HT-29 (cell line): Measurements from ENCODE around the gene FOXQ1. TPM values are rescaled to one million over a fixed set of nuclear protein-coding genes. Genes with fewer than 3 reads are reported as not detected.
"Not testable (repeated sequence)": the region's sequence is repeated elsewhere in the genome, so short reads cannot be mapped to it uniquely, and the experiment has no call there.

Experiments used
- DNase-seq: peaks from one replicate; pipeline ENCODE4 v3.0.0-alpha.2; 2015; ENCODE audit warnings: low spot score
- total RNA-seq: library from RNA; depleted of rRNA; stranded (reverse); fragments of >200 nt; shearing (Covaris generic); gene quantifications from 2 replicates; pipeline ENCODE4 v1.2.3, GENCODE V29; 2014

Gene FOXQ1
- total RNA-seq, 1 experiment from 2014 or later: 108 TPM

DNA sequence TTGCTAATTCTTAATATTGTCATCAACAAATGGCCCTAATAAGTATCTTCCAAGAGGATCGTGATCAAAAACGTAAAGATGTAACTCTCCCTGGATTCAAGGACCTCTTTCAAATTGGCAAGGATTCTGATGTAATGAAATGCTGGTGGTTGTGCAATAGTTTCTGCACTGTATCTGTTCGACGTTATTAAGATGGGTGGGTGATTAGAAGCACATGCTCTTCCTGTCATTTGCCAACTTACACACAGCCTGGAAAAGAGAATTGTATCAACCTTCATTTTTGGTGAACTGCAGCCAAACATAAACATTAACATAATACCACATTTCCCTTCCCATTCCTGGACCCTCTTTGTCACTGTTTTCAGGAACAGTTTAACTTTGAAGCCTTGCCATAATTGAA, 9.8 kb downstream of the FOXQ1 start:
- DNase-seq: no peak

DNA sequence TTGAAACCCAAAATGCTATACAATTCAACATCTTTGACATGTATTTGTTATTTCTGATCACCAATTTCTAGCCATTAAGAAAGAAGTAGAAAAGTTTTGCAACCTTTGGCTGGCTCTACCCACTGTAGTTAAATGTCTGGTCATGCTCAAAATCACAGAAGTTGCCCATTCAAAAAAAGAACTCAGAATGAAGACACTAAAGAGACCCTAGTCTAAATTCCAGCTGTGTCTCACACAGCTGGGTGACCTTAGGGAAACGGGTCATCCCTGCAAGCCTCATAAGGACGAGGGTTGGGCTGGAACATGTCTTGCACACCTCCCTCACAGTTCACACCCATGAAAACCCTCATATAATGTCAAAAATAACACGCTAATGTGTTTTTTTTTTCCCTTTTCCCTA, 10.3 kb downstream of the FOXQ1 start:
- no peak for DNase-seq

DNA sequence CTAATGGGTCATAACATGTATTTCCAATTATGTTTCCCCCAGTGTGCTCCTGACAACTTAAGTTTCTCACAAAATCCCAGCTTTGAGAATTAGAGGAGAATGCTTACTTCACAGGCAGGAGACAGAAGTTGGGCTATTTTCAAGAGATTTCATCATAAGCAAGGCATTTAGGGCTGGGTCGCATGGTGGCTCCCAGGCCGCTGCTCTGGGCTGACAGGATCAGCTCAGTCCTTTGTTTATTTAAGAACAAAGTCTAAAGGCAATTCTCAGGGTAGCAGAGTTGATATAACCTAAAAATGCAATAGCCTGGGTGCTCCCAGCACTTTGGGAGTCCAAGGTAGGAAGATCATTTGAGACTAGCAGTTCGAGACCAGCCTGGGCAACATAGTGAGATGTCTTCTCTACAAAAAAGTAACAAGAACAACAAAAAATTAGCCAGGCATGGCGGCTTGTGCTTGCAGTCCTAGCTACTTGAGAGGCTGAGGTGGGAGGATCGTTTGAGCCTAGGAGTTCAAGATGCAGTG, 10.9 kb downstream of the FOXQ1 start:
- no peak for DNase-seq

- DNase-seq: peak; percentile 49
Measured at GRCh38 chr6:1324936-1325335, 13.0 kb downstream of the FOXQ1 start.

DNA sequence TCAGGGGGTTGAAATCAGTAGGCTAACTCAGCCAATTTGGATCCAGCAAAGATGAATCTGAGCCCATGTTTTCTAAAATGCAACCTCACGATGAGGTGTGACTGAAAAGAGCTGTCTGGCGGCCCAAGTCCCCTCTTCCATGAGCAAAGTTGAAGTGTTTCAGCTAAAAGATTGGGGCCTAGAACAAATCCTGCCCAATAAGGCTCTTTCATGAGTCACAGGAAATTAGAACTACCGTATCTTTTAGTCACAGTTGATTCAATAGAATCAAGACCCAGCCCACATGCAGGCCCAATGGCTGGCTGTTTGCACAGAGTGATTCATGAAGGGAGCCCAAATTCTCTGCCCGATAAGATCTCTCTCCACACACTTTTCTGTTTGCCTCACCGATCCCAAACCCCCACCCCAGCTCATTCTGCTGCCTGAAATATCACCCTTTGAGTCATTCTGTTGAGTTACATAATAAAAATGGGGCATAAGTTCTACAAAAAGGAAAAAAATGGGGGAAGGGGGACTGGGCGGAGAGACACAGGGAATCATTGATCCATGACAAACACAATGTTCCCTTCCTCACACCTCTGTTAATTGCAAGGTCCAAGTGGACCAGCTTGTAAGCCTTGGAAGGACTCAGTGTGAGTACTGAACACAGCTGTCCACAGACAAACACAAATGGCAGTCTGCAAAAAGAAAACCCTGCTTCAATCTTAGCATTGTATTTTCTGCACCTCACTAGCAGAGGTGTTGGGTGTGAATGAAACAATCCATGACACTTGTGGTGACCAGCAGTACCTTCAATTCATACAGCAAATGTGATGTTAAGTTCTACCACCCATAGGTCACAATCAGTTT, 13.8 kb downstream of the FOXQ1 start:
- DNase-seq: peak; percentile 93

GRCh38 chr6:1326535-1327121, 14.7 kb downstream of the FOXQ1 start:
- DNase-seq: no peak

GRCh38 chr6:1327630-1328029, 15.7 kb downstream of the FOXQ1 start:
- DNase-seq: no peak

DNA sequence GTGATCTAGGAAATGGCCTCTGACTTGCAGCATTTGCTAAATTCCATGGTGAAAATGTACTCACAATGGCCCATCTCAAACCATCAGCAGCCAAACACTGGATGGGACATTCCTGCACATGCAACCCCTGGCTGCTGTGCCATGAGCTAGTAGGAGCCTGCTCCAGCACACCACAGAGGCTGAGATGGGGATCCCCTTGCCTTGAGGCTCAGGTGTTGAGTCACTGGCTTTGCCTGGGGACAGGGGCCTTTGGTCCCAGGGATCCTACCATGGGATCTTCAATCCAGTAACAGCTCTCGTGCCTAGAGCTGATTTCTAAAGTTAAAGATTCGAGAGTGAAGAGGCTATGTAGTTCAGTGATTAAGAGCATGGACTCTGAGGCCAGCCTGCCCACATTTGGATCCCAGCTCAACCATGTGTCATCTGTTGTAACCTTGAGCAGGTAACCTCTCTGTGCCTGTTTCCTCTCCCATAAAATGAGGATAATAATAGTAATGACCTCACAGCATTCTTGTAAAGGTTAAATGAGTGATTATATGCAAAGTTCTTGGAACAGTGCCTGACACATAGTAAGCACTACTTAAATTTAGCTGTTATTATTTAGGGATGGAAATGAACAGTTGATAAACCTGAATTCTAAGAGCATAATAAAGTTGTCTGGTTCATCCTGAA, 16.4 kb downstream of the FOXQ1 start:
- DNase-seq: no peak

- no peak for DNase-seq
Measured at GRCh38 chr6:1329708-1330107, 17.8 kb downstream of the FOXQ1 start.

DNA sequence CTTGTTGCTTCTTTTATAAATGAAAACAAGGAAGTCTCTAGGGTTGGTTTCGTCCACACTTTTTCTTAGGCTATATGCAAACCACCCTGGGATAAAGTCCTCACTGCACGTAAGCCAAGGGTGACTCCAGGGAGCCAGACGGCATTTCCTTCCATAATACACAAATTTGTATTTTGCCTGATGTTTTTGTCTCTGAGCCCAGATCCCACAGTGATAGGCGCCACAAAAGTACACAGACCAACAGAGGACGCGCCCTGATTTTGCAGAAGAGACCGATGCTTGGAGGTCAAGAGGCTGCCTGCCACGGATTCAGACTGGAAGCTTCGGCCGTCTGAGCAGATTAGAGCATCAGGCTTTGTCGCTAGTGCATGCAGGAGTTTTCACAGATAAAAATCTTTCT, 22.8 kb downstream of the FOXQ1 start:
- peak; percentile 70 for DNase-seq

- peak; percentile 97 for DNase-seq
Measured at GRCh38 chr6:1335367-1336037, 23.6 kb downstream of the FOXQ1 start.

- DNase-seq: peak; percentile 96
Measured at GRCh38 chr6:1336246-1336843, 24.4 kb downstream of the FOXQ1 start.

DNA sequence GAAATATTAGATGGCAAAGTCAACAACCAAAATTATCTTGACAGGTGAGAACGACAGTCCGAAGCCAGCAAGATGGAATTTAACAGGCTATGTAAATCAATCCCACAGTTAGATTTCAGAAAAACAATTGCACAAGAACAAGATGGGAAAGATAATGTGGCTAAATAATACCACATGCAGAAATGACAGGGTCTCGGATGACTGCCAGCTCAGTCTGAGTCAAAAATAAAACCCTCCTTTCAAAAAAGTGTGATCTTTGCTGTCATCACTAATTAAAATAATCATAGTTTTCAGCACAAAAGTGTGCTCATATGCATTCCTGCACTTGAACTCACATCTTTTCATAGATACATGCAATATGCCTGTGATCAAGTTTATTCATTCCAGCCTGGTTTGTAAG, 25.9 kb downstream of the FOXQ1 start:
- DNase-seq: no peak

- no peak for DNase-seq
Measured at GRCh38 chr6:1346101-1346500, 34.2 kb downstream of the FOXQ1 start.

GRCh38 chr6:1346558-1347091, 34.7 kb downstream of the FOXQ1 start:
- no peak for DNase-seq

GRCh38 chr6:1347161-1347560, 35.3 kb downstream of the FOXQ1 start:
- no peak for DNase-seq

GRCh38 chr6:1348675-1349074, 36.8 kb downstream of the FOXQ1 start:
- no peak for DNase-seq

- DNase-seq: no peak
Measured at GRCh38 chr6:1349655-1350054, 37.8 kb downstream of the FOXQ1 start.

- DNase-seq: no peak
Measured at GRCh38 chr6:1351381-1352008, 39.6 kb downstream of the FOXQ1 start.

DNA sequence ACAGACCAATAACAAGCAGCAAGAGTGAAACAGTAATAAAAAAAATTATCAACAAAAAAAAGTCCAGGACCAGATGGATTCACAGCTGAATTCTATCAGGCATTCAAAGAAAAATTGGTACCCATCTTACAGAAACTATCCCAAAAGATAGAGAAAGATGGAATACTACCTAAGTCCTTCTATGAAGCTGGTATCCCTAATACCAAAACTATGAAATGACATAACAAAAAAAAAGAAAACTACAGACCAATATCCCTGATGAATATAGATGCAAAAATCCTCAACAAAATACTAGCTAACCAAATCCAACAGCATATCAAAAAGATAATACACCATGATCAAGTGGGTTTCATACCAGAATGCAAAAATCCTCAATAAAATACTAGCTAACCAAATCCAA, 43.2 kb downstream of the FOXQ1 start:
- not testable (repeated sequence) for DNase-seq

DNA sequence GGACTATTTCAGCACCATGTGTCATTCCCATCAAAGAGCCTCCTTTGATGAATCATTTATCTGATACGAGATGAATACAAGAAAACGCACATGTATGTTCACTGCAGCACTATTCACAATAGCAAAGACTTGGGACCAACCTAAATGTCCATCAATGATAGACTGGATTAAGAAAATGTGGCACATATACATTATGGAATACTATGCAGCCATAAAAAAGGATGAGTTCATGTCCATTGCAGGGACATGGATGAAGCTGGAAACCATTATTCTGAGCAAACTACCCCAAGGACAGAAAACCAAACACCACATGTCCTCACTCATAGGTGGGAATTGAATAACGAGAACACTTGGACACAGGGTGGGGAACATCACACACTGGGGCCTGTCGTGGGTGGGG, 49.8 kb downstream of the FOXQ1 start:
- DNase-seq: not testable (repeated sequence)
